Measurements from ENCODE around the gene DGLUCY. TPM values are rescaled to one million over a fixed set of nuclear protein-coding genes. Genes with fewer than 3 reads are reported as not detected.

Gene DGLUCY
- total and polyA plus RNA-seq, 2 of the 13 experiments (the other 11 are each of a cell fraction or from before 2014, with no cell fraction given) = 14.8 to 36.3 TPM

DNA sequence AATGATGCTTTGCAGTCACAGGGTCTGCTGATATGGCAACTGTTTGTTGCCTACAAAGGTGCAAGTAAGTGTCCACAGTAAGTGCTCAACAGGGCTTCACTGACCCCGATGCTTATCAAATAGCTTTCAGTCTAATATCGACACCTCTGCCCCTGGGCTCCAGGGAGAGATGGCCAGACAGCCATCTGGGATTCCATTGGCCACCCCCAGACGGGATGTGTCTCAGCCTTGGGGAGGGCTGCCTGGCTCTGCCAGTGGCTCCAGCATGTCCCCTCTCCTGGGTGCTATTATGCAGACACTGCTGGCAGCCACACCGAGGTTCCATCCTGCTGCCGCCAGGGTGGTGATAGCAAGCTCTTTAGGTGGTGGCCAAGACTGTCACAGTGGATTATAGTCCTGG is 57.4 kb downstream of the DGLUCY start:
- intact Hi-C loops (cut with micrococcal nuclease; ENCODE audit: unreplicated experiment) (loop anchor here (10.0 kb wide), 1 partner anchor 106 kb away; the partner anchor contains the start of gene RPS6KA5), in situ Hi-C loops (cut with HindIII; ENCODE audit: extremely low pct_ligation_motif_present, low pct_unique_long_range_greater_than_20kb) (loop anchor here (5.0 kb wide), 1 partner anchor 269 kb away; no protein-coding TSS in a partner anchor)
- no peak overlapping the region for H3K4me2 ChIP-seq (ENCODE audit: low read depth, low read length)
- BruUV-seq (replicated peaks) = no TSS peak
- H4K20me1 ChIP-seq (ENCODE audit: insufficient read depth, low read length) = no peaks in the 10 kb centered on the region
- WGBS (ENCODE audit: low lambda C conversion rate) = 90% methylated on average over 3 of the region's 5 CpGs
- H3K4me3 ChIP-seq (replicated peaks in 1 of 3; ENCODE audit: insufficient read depth in 1 of 3, low read depth in 2 of 3, low read length in 3 of 3) = no peak overlapping the region
- ChIA-PET CTCF (ENCODE audit: low intra/inter-chr PET ratio, low total read pairs) (no interaction called here), POLR2A (no interaction called here)
- FAIRE-seq = no peak
- no peaks in the 10 kb centered on the region for H3K4me1 ChIP-seq (ENCODE audit: insufficient read depth, low read length)
- no peaks in the 10 kb centered on the region for H3K9me3 ChIP-seq (ENCODE audit: low read length)
- no peak for DNase-seq (ENCODE audit: low spot score)
- H3K27ac ChIP-seq (ENCODE audit: extremely low read length, insufficient read depth, low read length) = no peak overlapping the region
- no peak overlapping the region for H3K9ac ChIP-seq (ENCODE audit: insufficient read depth, low read depth, low read length)
- ATAC-seq = no peak
- peaks cover 9 to 49% of the 10 kb centered on the region in 2 experiments; a peak in 4 of 5 replicates for H3K36me3 ChIP-seq (replicated peaks in 1 of 2; ENCODE audit: control insufficient read depth in 1 of 2, insufficient read depth in 2 of 2, low read length in 2 of 2)
- no peaks in the 10 kb centered on the region for H3K27me3 ChIP-seq (ENCODE audit: control insufficient read depth in 1 of 2, insufficient read depth in 2 of 2, low read length in 2 of 2)
- TF ChIP-seq ZNF607 (CRISPR knock-in tag; IDR thresholded peaks at IDR 0.05; ENCODE audit: borderline replicate concordance) (no peak), ZKSCAN5 (CRISPR knock-in tag; IDR thresholded peaks at IDR 0.05) (no peak), NFKB2 (CRISPR knock-in tag; IDR thresholded peaks at IDR 0.05; ENCODE audit: borderline replicate concordance) (no peak), ZBTB42 (CRISPR knock-in tag; IDR thresholded peaks at IDR 0.05) (no peak), ZNF12 (CRISPR knock-in tag; IDR thresholded peaks at IDR 0.05) (no peak), MTA1 (CRISPR knock-in tag; IDR thresholded peaks at IDR 0.05; ENCODE audit: borderline replicate concordance) (no peak), RNF219 (CRISPR knock-in tag; IDR thresholded peaks at IDR 0.05) (no peak), MATR3 (CRISPR knock-in tag; IDR thresholded peaks at IDR 0.05) (no peak), ZNF556 (CRISPR knock-in tag; IDR thresholded peaks at IDR 0.05; ENCODE audit: borderline replicate concordance) (no peak), ZNF644 (CRISPR knock-in tag; IDR thresholded peaks at IDR 0.05; ENCODE audit: low read depth) (no peak)
- TF ChIP-seq, protein P1, sequence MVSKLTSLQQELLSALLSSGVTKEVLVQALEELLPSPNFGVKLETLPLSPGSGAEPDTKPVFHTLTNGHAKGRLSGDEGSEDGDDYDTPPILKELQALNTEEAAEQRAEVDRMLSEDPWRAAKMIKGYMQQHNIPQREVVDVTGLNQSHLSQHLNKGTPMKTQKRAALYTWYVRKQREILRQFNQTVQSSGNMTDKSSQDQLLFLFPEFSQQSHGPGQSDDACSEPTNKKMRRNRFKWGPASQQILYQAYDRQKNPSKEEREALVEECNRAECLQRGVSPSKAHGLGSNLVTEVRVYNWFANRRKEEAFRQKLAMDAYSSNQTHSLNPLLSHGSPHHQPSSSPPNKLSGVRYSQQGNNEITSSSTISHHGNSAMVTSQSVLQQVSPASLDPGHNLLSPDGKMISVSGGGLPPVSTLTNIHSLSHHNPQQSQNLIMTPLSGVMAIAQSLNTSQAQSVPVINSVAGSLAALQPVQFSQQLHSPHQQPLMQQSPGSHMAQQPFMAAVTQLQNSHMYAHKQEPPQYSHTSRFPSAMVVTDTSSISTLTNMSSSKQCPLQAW (CRISPR knock-in tag; IDR thresholded peaks at IDR 0.05) = no peak
- H2AFZ ChIP-seq (ENCODE audit: low read length) = no peak overlapping the region
- H3K79me2 ChIP-seq (ENCODE audit: insufficient read depth, low read length) = no peaks in the 10 kb centered on the region

All from HepG2 (cell line).